Measurements from ENCODE around the gene ST8SIA4.

The ST8SIA4 gene

DNA sequence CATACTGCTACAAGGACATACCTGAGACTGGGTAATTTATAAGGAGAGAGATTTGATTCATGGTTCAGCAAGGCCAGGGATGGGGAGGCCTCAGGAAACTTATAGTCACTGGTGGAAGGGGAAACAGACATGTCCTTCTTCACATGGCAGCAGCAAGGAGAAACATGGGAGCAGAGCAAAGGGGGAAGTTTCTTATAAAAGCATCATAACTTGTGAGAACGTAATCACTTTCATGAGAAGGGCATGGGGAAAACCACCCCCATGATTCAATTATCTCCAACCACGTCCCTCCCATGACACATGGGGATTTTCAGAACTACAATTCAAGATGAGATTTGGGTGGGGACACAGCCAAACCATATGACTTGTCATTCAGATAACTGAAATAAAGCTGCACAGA is 100.9 kb downstream of the ST8SIA4 start:
- TF ChIP-seq, protein P1, sequence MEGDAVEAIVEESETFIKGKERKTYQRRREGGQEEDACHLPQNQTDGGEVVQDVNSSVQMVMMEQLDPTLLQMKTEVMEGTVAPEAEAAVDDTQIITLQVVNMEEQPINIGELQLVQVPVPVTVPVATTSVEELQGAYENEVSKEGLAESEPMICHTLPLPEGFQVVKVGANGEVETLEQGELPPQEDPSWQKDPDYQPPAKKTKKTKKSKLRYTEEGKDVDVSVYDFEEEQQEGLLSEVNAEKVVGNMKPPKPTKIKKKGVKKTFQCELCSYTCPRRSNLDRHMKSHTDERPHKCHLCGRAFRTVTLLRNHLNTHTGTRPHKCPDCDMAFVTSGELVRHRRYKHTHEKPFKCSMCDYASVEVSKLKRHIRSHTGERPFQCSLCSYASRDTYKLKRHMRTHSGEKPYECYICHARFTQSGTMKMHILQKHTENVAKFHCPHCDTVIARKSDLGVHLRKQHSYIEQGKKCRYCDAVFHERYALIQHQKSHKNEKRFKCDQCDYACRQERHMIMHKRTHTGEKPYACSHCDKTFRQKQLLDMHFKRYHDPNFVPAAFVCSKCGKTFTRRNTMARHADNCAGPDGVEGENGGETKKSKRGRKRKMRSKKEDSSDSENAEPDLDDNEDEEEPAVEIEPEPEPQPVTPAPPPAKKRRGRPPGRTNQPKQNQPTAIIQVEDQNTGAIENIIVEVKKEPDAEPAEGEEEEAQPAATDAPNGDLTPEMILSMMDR (IDR thresholded peaks at IDR 0.05; ENCODE audit: borderline replicate concordance, control extremely low read depth, extremely low read depth, insufficient read depth, missing control alignments), result no peak
- in situ Hi-C loops (cut with MboI; ENCODE audit: low sequenced_read_pairs, unreplicated experiment), result no loop called here
- no peak for DNase-seq (ENCODE audit: low spot score)

DNA sequence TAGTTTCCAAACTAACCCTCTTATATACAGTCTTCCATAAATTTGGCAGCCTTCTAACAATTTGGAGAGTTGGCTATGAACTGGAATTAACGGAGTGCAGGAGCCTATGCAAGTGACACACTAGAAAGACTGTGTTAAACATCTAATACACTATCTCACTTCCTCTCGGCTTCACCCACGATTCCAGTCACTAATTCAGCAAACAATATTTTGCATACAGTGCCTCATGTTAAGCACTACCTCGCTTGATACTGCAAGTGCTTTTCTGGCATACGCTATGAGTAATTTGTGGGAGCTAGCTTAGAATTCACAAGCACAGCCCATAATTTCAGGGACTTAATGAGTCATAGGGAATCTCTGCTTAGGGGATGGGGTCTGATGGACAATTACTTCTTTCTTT is 102.5 kb downstream of the ST8SIA4 start:
- no peak for DNase-seq (ENCODE audit: low spot score)
- TF ChIP-seq, protein P1 (IDR thresholded peaks at IDR 0.05; ENCODE audit: borderline replicate concordance, control extremely low read depth, extremely low read depth, insufficient read depth, missing control alignments), result no peak
- in situ Hi-C loops (cut with MboI; ENCODE audit: low sequenced_read_pairs, unreplicated experiment), result no loop called here

DNA sequence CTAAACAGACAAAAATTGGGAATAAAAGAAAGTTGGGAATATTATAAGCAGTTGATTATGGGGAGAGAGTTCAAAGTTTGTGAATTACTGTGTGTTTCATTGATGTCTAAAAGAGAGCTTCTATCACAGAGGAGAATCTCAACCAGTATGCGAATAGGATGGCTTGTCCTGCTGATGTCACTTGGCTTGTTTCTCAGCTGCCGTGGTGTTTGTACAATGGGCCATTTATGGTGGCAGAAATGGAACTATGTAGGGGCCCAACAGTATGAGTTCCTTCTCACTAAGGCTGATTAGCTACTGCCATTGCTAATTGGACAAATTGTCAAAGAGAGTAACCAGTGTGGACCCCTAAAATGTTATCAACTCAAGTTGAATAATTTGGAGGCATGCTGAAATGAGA is 103.9 kb downstream of the ST8SIA4 start:
- in situ Hi-C loops (cut with MboI; ENCODE audit: low sequenced_read_pairs, unreplicated experiment), result no loop called here
- TF ChIP-seq, protein P1 (IDR thresholded peaks at IDR 0.05; ENCODE audit: borderline replicate concordance, control extremely low read depth, extremely low read depth, insufficient read depth, missing control alignments), result no peak
- no peak for DNase-seq (ENCODE audit: low spot score)

DNA sequence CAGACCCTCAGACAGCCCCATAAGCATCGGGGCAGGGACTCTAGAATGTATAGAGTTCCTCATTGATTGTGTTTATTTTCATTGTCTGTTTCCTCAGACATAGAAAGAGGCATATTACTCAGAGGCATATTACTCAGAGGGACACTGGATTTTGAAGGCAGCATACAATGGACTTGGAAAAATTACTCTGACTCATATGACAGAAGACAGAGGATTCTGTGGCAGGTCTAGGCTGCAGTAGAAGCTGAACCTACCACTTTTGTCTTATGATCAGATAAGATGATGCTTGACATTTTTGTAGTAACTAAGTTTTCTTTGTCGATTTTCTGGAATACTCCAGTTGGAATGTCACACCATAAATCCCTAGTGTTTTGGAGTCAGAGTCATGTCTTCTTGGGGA is 105.2 kb downstream of the ST8SIA4 start:
- in situ Hi-C loops (cut with MboI; ENCODE audit: low sequenced_read_pairs, unreplicated experiment), result no loop called here
- no peak for DNase-seq (ENCODE audit: low spot score)
- TF ChIP-seq, protein P1 (IDR thresholded peaks at IDR 0.05; ENCODE audit: borderline replicate concordance, control extremely low read depth, extremely low read depth, insufficient read depth, missing control alignments), result no peak

DNA sequence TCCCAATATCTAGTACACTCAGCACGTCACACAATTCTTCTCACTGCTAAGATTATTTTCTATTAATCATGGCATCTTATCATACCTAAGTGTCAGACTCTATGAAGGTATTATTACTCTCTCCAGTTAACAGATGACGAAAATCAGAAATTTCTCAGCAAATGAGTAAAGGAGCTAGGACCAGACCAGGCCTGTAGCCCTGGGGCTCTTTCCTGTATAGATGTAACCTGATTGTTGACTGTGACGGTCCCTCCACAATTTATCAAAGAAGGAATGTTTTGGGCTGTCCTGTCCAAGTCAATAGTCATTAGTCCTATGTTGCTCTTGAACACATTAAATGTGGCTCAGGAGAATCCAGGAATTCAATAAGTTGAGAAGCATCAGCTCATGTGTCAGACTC is 106.2 kb downstream of the ST8SIA4 start:
- no peak for DNase-seq (ENCODE audit: low spot score)
- in situ Hi-C loops (cut with MboI; ENCODE audit: low sequenced_read_pairs, unreplicated experiment), result no loop called here
- TF ChIP-seq, protein P1 (IDR thresholded peaks at IDR 0.05; ENCODE audit: borderline replicate concordance, control extremely low read depth, extremely low read depth, insufficient read depth, missing control alignments), result no peak

DNA sequence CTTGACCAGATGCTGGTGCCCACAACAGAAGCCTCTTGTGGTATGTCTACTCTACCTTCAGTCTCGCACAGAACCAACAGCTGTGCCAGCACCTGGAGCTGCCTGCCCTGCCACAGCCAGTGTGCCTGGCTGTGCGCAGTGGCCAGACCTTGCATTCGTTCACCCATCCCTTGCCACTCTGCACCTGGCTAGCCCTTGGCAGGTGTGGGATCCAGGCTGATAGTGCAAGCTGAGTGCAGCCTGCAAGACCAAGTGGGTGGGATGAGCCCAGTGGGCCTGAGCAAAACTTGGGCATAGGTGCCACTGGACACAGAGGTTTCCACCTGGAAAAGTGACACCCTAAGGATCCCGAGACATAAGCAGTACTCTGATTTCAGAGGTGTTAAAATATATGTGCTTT is 108.2 kb downstream of the ST8SIA4 start:
- TF ChIP-seq, protein P1 (IDR thresholded peaks at IDR 0.05; ENCODE audit: borderline replicate concordance, control extremely low read depth, extremely low read depth, insufficient read depth, missing control alignments), result no peak
- in situ Hi-C loops (cut with MboI; ENCODE audit: low sequenced_read_pairs, unreplicated experiment), result no loop called here
- no peak for DNase-seq (ENCODE audit: low spot score)

DNA sequence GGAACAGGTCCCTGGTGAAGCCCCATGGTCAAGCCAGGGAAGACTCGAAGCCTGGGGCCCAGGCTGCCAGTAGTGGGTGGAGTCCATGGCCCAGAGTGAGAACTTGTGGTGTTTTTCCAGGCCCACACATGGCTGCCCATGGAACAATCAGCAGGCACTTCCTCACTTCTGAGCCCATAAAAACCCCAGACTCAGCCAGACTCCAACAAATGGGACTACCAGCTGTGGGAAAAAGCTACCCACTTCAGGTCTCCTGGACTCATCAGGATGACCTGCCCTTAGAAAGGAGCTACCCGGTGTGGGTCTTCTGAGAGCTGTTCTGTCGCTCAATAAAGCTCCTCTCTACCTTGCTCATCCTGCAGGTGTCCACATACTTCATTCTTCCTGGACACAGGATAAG is 108.9 kb downstream of the ST8SIA4 start:
- TF ChIP-seq, protein P1 (IDR thresholded peaks at IDR 0.05; ENCODE audit: borderline replicate concordance, control extremely low read depth, extremely low read depth, insufficient read depth, missing control alignments), result no peak
- DNase-seq (ENCODE audit: low spot score), result no peak
- in situ Hi-C loops (cut with MboI; ENCODE audit: low sequenced_read_pairs, unreplicated experiment), result no loop called here

All from GM13976 (cell line).